T-helper 22 cell (primary cell): ENCODE measurements around the gene COQ5.

ENCODE experiments used
- DNase-seq: peaks from one replicate; pipeline ENCODE4 v3.0.0-alpha.2; 2020; ENCODE audit warnings: low read depth

COQ5 gene

GRCh38 chr12:120483621-120484020 lies 45.3 kb downstream of the COQ5 start:
- no peak for DNase-seq

GRCh38 chr12:120481022-120481767 lies 47.8 kb downstream of the COQ5 start:
- DNase-seq: no peak

- DNase-seq: no peak
Measured at GRCh38 chr12:120480211-120480610, 48.7 kb downstream of the COQ5 start.

GRCh38 chr12:120479458-120479857 lies 49.5 kb downstream of the COQ5 start:
- no peak for DNase-seq

GRCh38 chr12:120475643-120476042 lies 53.3 kb downstream of the COQ5 start:
- no peak for DNase-seq

- no peak for DNase-seq
Measured at GRCh38 chr12:120474616-120474960, 54.4 kb downstream of the COQ5 start.

GRCh38 chr12:120473807-120474615 lies 54.9 kb downstream of the COQ5 start:
- DNase-seq: no peak

- no peak for DNase-seq
Measured at GRCh38 chr12:120472521-120472920, 56.4 kb downstream of the COQ5 start.

GRCh38 chr12:120470150-120470784 lies 58.7 kb downstream of the COQ5 start:
- DNase-seq: no peak

- DNase-seq: peak; percentile 94
Measured at GRCh38 chr12:120469450-120470149, 59.4 kb downstream of the COQ5 start, which contains the start of gene SRSF9. Gene SRSF9 (minus strand): TSS chr12:120469748. CDS start chr12:120469609, 139 bp downstream.

GRCh38 chr12:120468821-120469449 lies 60.0 kb downstream of the COQ5 start:
- no peak for DNase-seq

- DNase-seq: no peak
Measured at GRCh38 chr12:120468325-120468820, 60.6 kb downstream of the COQ5 start.

- DNase-seq: no peak
Measured at GRCh38 chr12:120467439-120467838, 61.5 kb downstream of the COQ5 start.

GRCh38 chr12:120466560-120467315 lies 62.2 kb downstream of the COQ5 start:
- DNase-seq: peak; percentile 8

GRCh38 chr12:120465756-120466155 lies 63.2 kb downstream of the COQ5 start:
- DNase-seq: no peak

GRCh38 chr12:120463712-120464111 lies 65.2 kb downstream of the COQ5 start:
- DNase-seq: no peak

GRCh38 chr12:120462099-120462640 lies 66.8 kb downstream of the COQ5 start:
- DNase-seq: no peak

- no peak for DNase-seq
Measured at GRCh38 chr12:120460157-120460556, 68.8 kb downstream of the COQ5 start.

- no peak for DNase-seq
Measured at GRCh38 chr12:120457133-120457532, 71.8 kb downstream of the COQ5 start.

GRCh38 chr12:120455302-120455701 lies 73.7 kb downstream of the COQ5 start:
- no peak for DNase-seq

GRCh38 chr12:120453977-120454376 lies 75.0 kb downstream of the COQ5 start:
- no peak for DNase-seq
